Lower lobe of right lung (tissue), 2 donors: Measurements from ENCODE around the gene ADAMTSL4. TPM values are rescaled to one million over a fixed set of nuclear protein-coding genes. Genes with fewer than 3 reads are reported as not detected.
A peak's percentile ranks its signal among the peaks of the same experiment; 100 is the strongest.

Experiments used
- ATAC-seq, 2 donors: fragments of 200-7000 bp; cut with Tn5 transposase; one replicate each; pipeline ENCODE4 v1.9.1; 2020 to 2022; ENCODE audit warnings: mild to moderate bottlenecking in 2 of 2, moderate library complexity in 2 of 2
- DNase-seq: peaks from one replicate; pipeline ENCODE4 v3.0.0-alpha.2; 2020
- H3K27ac ChIP-seq: fragments of 200-600 bp; one replicate; pipeline ENCODE4 v1.8.0; 2022
- H3K27me3 ChIP-seq: fragments of 200-600 bp; one replicate; pipeline ENCODE4 v1.8.0; 2022; ENCODE audit warnings: low read depth
- H3K36me3 ChIP-seq: fragments of 200-600 bp; one replicate; pipeline ENCODE4 v1.8.0; 2022; ENCODE audit warnings: mild to moderate bottlenecking
- H3K4me1 ChIP-seq: fragments of 200-600 bp; one replicate; pipeline ENCODE4 v1.8.0; 2022
- H3K4me3 ChIP-seq: fragments of 200-600 bp; one replicate; pipeline ENCODE4 v1.8.0; 2022; ENCODE audit warnings: mild to moderate bottlenecking
- H3K9me3 ChIP-seq: fragments of 200-600 bp; one replicate; pipeline ENCODE4 v1.8.0; 2022
- intact Hi-C: fragments of 100-400 bp; cut with DNase I; formaldehyde crosslinking; loops from one replicate; pipeline ENCODE4 v1.11.0; 2022
- total RNA-seq: library from RNA; stranded (reverse); fragmentation: NEBNext Ultra II Directional; extraction: Animal tissue kit (Norgen Biotek cat#: 25700); gene quantifications from one replicate; pipeline ENCODE4 v1.2.1, GENCODE V29; 2021
- TF ChIP-seq, protein P1 (sequence below): fragments of 200-600 bp; IDR thresholded peaks from one replicate; pipeline ENCODE4 v1.8.0; 2022; ENCODE audit warnings: antibody characterized with exemption, mild to moderate bottlenecking
- donor health status: DM: no; HTN: yes; CAD: no; lungs with severe emphysema.

The ADAMTSL4 gene
- total RNA-seq, 1 donor from 2014 or later = 164 TPM

DNA sequence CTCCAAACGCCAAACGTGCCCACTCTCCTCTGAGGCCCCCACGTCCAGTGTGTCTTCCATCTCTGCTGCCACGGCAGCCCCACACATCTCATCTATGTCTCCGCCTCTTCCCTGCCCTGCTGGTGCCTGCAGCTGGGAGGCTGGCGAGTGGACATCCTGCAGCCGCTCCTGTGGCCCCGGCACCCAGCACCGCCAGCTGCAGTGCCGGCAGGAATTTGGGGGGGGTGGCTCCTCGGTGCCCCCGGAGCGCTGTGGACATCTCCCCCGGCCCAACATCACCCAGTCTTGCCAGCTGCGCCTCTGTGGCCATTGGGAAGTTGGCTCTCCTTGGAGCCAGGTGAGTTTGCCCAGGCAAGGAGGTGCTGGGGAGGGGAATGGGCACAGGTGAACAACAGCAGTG, 8.6 kb downstream of the ADAMTSL4 start:
- H3K9me3 ChIP-seq = no peaks in the 10 kb centered on the region
- no peak for DNase-seq
- H3K27me3 ChIP-seq = no peaks in the 10 kb centered on the region
- no peak overlapping the region for H3K4me3 ChIP-seq
- TF ChIP-seq, protein P1, sequence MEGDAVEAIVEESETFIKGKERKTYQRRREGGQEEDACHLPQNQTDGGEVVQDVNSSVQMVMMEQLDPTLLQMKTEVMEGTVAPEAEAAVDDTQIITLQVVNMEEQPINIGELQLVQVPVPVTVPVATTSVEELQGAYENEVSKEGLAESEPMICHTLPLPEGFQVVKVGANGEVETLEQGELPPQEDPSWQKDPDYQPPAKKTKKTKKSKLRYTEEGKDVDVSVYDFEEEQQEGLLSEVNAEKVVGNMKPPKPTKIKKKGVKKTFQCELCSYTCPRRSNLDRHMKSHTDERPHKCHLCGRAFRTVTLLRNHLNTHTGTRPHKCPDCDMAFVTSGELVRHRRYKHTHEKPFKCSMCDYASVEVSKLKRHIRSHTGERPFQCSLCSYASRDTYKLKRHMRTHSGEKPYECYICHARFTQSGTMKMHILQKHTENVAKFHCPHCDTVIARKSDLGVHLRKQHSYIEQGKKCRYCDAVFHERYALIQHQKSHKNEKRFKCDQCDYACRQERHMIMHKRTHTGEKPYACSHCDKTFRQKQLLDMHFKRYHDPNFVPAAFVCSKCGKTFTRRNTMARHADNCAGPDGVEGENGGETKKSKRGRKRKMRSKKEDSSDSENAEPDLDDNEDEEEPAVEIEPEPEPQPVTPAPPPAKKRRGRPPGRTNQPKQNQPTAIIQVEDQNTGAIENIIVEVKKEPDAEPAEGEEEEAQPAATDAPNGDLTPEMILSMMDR = no peak
- peaks cover 37% of the 10 kb centered on the region for H3K36me3 ChIP-seq
- no peak for ATAC-seq
- peaks cover 57% of the 10 kb centered on the region for H3K4me1 ChIP-seq
- peak overlapping the region; percentile 99 for H3K27ac ChIP-seq
- intact Hi-C loops = no loop called here

DNA sequence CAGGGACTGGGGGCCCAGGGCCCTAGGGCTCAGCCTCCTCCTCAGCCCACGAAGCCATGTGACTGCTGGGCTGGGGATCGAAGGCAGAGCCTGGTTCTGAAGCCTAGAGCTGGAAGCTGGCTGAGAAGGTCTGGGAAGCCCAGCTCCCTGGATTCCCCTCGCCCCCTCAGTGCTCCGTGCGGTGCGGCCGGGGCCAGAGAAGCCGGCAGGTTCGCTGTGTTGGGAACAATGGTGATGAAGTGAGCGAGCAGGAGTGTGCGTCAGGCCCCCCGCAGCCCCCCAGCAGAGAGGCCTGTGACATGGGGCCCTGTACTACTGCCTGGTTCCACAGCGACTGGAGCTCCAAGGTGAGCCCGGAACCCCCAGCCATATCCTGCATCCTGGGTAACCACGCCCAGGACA, 9.1 kb downstream of the ADAMTSL4 start:
- no peak for DNase-seq

DNA sequence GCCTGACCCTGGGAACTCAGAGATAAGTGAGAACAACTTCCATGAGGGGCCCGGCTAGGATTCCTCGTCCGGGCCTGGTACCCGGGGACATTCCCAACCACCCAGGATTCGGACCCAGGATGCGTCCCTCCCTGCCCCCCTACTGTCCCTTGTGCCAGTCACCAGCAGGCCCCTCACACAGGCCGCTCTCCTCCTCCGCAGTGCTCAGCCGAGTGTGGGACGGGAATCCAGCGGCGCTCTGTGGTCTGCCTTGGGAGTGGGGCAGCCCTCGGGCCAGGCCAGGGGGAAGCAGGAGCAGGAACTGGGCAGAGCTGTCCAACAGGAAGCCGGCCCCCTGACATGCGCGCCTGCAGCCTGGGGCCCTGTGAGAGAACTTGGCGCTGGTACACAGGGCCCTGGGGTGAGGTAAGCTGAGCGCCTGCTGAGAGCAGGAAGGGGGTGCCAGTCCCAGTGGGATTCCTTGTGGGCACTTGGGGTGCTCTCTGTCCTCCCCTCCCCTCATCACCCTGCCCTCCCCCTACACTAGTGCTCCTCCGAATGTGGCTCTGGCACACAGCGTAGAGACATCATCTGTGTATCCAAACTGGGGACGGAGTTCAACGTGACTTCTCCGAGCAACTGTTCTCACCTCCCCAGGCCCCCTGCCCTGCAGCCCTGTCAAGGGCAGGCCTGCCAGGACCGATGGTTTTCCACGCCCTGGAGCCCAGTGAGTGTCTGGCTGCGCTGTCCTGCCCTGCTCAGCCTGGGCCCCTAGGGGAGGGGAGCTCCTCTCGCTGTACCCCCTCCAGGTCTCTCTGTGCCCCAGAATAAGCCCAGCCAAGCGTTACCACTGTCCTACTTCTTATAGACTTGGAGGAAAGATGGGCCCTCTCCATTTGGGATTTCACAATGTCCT, 9.8 kb downstream of the ADAMTSL4 start:
- ATAC-seq (no peak), DNase-seq (peak; percentile 74)
- Histone ChIP-seq H3K27ac (peak overlapping the region; percentile 99), H3K4me1 (peaks cover 59% of the 10 kb centered on the region), H3K9me3 (no peaks in the 10 kb centered on the region), H3K4me3 (peak overlapping the region; percentile 60), H3K27me3 (no peaks in the 10 kb centered on the region), H3K36me3 (peaks cover 37% of the 10 kb centered on the region)
- TF ChIP-seq, protein P1 = no peak
- intact Hi-C loops = no loop called here

More for the DNA sequence above, 9.1 kb downstream of the ADAMTSL4 start:
- Histone ChIP-seq H3K4me1 (peaks cover 57% of the 10 kb centered on the region), H3K4me3 (peak overlapping the region; percentile 60), H3K27me3 (no peaks in the 10 kb centered on the region), H3K9me3 (no peaks in the 10 kb centered on the region), H3K36me3 (peaks cover 37% of the 10 kb centered on the region), H3K27ac (peak overlapping the region; percentile 99)
- no peak for ATAC-seq
- intact Hi-C loops = no loop called here
- TF ChIP-seq, protein P1 = no peak

DNA sequence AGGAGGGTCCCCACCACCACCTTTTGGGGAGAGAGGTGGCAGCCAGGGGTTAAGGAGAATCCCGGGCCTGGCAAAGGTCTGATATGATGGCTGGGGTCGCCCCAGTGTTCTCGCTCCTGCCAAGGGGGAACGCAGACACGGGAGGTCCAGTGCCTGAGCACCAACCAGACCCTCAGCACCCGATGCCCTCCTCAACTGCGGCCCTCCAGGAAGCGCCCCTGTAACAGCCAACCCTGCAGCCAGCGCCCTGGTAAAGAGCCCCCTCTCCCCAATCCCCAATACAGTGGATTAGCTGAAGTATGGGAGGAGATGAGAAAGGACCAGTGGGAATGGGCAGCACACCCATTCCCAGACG, 10.4 kb downstream of the ADAMTSL4 start:
- H3K4me3 ChIP-seq = peak overlapping the region; percentile 60
- intact Hi-C loops = no loop called here
- no peak for ATAC-seq

DNA sequence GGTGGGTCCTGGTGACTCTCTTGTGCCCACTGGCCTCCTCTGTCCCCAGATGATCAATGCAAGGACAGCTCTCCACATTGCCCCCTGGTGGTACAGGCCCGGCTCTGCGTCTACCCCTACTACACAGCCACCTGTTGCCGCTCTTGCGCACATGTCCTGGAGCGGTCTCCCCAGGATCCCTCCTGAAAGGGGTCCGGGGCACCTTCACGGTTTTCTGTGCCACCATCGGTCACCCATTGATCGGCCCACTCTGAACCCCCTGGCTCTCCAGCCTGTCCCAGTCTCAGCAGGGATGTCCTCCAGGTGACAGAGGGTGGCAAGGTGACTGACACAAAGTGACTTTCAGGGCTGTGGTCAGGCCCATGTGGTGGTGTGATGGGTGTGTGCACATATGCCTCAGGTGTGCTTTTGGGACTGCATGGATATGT, 10.8 kb downstream of the ADAMTSL4 start:
- Histone ChIP-seq H3K4me1 (peaks cover 66% of the 10 kb centered on the region), H3K4me3 (peak overlapping the region; percentile 60), H3K9me3 (no peaks in the 10 kb centered on the region), H3K36me3 (peaks cover 34% of the 10 kb centered on the region), H3K27me3 (no peaks in the 10 kb centered on the region), H3K27ac (peak overlapping the region; percentile 99)
- peak; percentile 86 for DNase-seq
- intact Hi-C loops = no loop called here
- TF ChIP-seq, protein P1 = peak; percentile 93
- ATAC-seq = peak; percentile 30 to 45

More for the DNA sequence above, 10.4 kb downstream of the ADAMTSL4 start:
- peaks cover 62% of the 10 kb centered on the region for H3K4me1 ChIP-seq
- peaks cover 37% of the 10 kb centered on the region for H3K36me3 ChIP-seq
- H3K9me3 ChIP-seq = no peaks in the 10 kb centered on the region
- DNase-seq = peak; percentile 57
- H3K27me3 ChIP-seq = no peaks in the 10 kb centered on the region
- H3K27ac ChIP-seq = peak overlapping the region; percentile 99
- TF ChIP-seq, protein P1 = no peak
